Liver (tissue), 3 donors: Measurements from ENCODE around the gene DRC1.

Source experiments
- EGR1 ChIP-seq, 2 donors: IDR thresholded peaks; 2 replicates each; pipeline ENCODE4 v1.6.1; 2016 to 2018; ENCODE audit warnings: antibody characterized with exemption in 2 of 2, low read depth in 2 of 2
- GABPA ChIP-seq, 2 donors: IDR thresholded peaks in 1 of 2; conservative IDR thresholded peaks in 1 of 2; 2 replicates each; pipeline ENCODE4 v1.6.1; 2016; ENCODE audit warnings: antibody characterized with exemption in 2 of 2, mild to moderate bottlenecking in 1 of 2, moderate library complexity in 1 of 2
- JUND ChIP-seq, 2 donors: IDR thresholded peaks; 2 replicates each; pipeline ENCODE4 v1.6.1; 2016; ENCODE audit warnings: antibody characterized with exemption in 2 of 2
- RAD21 ChIP-seq, 2 donors: IDR thresholded peaks; 2 replicates each; pipeline ENCODE4 v1.6.1; 2016; ENCODE audit warnings: antibody characterized with exemption in 2 of 2, mild to moderate bottlenecking in 2 of 2
- RXRA ChIP-seq, 2 donors: IDR thresholded peaks; 2 replicates each; pipeline ENCODE4 v1.6.1; 2017 to 2018; ENCODE audit warnings: antibody characterized with exemption in 2 of 2, mild to moderate bottlenecking in 1 of 2
- TAF1 ChIP-seq: conservative IDR thresholded peaks from 2 replicates; pipeline ENCODE4 v1.6.1; 2016; ENCODE audit warnings: antibody characterized with exemption, mild to moderate bottlenecking
- YY1 ChIP-seq: IDR thresholded peaks from 2 replicates; pipeline ENCODE4 v1.6.1; 2016; ENCODE audit warnings: antibody characterized with exemption, mild to moderate bottlenecking
- TF ChIP-seq, protein P1 (sequence below): fragments of 150-350 bp; IDR thresholded peaks from 2 replicates; pipeline ENCODE4 v1.5.1; 2017; ENCODE audit warnings: improper control_type of control experiment, low read depth, low read length; ENCODE audit not compliant: missing input control
- TF ChIP-seq, protein P2 (sequence below): IDR thresholded peaks from 2 replicates; pipeline ENCODE4 v1.6.1; 2016; ENCODE audit warnings: antibody characterized with exemption, mild to moderate bottlenecking
- TF ChIP-seq, protein P3 (sequence below): IDR thresholded peaks from 2 replicates; pipeline ENCODE4 v1.6.1; 2016; ENCODE audit warnings: antibody characterized with exemption
- donor health status: healthy.
- donor health status: healthy.

- TF ChIP-seq, protein P1, sequence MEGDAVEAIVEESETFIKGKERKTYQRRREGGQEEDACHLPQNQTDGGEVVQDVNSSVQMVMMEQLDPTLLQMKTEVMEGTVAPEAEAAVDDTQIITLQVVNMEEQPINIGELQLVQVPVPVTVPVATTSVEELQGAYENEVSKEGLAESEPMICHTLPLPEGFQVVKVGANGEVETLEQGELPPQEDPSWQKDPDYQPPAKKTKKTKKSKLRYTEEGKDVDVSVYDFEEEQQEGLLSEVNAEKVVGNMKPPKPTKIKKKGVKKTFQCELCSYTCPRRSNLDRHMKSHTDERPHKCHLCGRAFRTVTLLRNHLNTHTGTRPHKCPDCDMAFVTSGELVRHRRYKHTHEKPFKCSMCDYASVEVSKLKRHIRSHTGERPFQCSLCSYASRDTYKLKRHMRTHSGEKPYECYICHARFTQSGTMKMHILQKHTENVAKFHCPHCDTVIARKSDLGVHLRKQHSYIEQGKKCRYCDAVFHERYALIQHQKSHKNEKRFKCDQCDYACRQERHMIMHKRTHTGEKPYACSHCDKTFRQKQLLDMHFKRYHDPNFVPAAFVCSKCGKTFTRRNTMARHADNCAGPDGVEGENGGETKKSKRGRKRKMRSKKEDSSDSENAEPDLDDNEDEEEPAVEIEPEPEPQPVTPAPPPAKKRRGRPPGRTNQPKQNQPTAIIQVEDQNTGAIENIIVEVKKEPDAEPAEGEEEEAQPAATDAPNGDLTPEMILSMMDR = no peak
- TF ChIP-seq RAD21 (IDR thresholded peaks at IDR 0.05) (no peak), GABPA (IDR thresholded peaks at IDR 0.05 in 1 of 2, conservative IDR thresholded peaks at IDR 0.05 in 1 of 2) (no peak), YY1 (no peak), TAF1 (no peak), JUND (IDR thresholded peaks at IDR 0.05) (no peak), RXRA (IDR thresholded peaks at IDR 0.05) (no peak), EGR1 (IDR thresholded peaks at IDR 0.05; ENCODE audit: low read depth in 2 of 2) (no peak)
- TF ChIP-seq, protein P2, sequence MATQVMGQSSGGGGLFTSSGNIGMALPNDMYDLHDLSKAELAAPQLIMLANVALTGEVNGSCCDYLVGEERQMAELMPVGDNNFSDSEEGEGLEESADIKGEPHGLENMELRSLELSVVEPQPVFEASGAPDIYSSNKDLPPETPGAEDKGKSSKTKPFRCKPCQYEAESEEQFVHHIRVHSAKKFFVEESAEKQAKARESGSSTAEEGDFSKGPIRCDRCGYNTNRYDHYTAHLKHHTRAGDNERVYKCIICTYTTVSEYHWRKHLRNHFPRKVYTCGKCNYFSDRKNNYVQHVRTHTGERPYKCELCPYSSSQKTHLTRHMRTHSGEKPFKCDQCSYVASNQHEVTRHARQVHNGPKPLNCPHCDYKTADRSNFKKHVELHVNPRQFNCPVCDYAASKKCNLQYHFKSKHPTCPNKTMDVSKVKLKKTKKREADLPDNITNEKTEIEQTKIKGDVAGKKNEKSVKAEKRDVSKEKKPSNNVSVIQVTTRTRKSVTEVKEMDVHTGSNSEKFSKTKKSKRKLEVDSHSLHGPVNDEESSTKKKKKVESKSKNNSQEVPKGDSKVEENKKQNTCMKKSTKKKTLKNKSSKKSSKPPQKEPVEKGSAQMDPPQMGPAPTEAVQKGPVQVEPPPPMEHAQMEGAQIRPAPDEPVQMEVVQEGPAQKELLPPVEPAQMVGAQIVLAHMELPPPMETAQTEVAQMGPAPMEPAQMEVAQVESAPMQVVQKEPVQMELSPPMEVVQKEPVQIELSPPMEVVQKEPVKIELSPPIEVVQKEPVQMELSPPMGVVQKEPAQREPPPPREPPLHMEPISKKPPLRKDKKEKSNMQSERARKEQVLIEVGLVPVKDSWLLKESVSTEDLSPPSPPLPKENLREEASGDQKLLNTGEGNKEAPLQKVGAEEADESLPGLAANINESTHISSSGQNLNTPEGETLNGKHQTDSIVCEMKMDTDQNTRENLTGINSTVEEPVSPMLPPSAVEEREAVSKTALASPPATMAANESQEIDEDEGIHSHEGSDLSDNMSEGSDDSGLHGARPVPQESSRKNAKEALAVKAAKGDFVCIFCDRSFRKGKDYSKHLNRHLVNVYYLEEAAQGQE = no peak
- TF ChIP-seq, protein P3, sequence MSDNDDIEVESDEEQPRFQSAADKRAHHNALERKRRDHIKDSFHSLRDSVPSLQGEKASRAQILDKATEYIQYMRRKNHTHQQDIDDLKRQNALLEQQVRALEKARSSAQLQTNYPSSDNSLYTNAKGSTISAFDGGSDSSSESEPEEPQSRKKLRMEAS = no peak
These were observed 50.0 kb downstream of the DRC1 start for GRCh38 chr2:26451700-26452099.
